HG03139 (cell line): ENCODE results near the gene NUBPL.
"Not testable (repeated sequence)": the region's sequence is repeated elsewhere in the genome, so short reads cannot be mapped to it uniquely, and the experiment has no call there.

Experiments
- ATAC-seq: cut with Tn5 transposase; IDR thresholded peaks from one replicate; pipeline ENCODE4 v1.9.1; 2021; ENCODE audit not compliant: unreplicated experiment

The NUBPL gene

GRCh38 chr14:31672709-31673108 is 111.5 kb downstream of the NUBPL start:
- no peak for ATAC-seq

GRCh38 chr14:31677052-31677451 is 115.8 kb downstream of the NUBPL start:
- no peak for ATAC-seq

- ATAC-seq, result no peak
Observed at GRCh38 chr14:31677630-31678029, 116.4 kb downstream of the NUBPL start.

- ATAC-seq, result no peak
Observed at GRCh38 chr14:31678421-31679249, 117.4 kb downstream of the NUBPL start.

- ATAC-seq, result no peak
Observed at GRCh38 chr14:31682768-31683167, 121.6 kb downstream of the NUBPL start.

GRCh38 chr14:31687726-31688125 is 126.5 kb downstream of the NUBPL start:
- no peak for ATAC-seq

GRCh38 chr14:31690056-31690455 is 128.9 kb downstream of the NUBPL start:
- no peak for ATAC-seq

GRCh38 chr14:31692376-31692781 is 131.2 kb downstream of the NUBPL start:
- no peak for ATAC-seq

- no peak for ATAC-seq
Observed at GRCh38 chr14:31696378-31696777, 135.2 kb downstream of the NUBPL start.

- ATAC-seq, result no peak
Observed at GRCh38 chr14:31699809-31700208, 138.6 kb downstream of the NUBPL start.

GRCh38 chr14:31700282-31701074 is 139.3 kb downstream of the NUBPL start:
- no peak for ATAC-seq

- ATAC-seq, result no peak
Observed at GRCh38 chr14:31702130-31702529, 140.9 kb downstream of the NUBPL start.

GRCh38 chr14:31703056-31703455 is 141.9 kb downstream of the NUBPL start:
- ATAC-seq, result no peak

GRCh38 chr14:31705731-31706130 is 144.5 kb downstream of the NUBPL start:
- ATAC-seq, result no peak

- not testable (repeated sequence) for ATAC-seq
Observed at GRCh38 chr14:31708661-31709060, 147.5 kb downstream of the NUBPL start.

- ATAC-seq, result no peak
Observed at GRCh38 chr14:31712244-31713127, 151.3 kb downstream of the NUBPL start.

- ATAC-seq, result no peak
Observed at GRCh38 chr14:31716208-31716607, 155.0 kb downstream of the NUBPL start.

GRCh38 chr14:31717294-31718085 is 156.3 kb downstream of the NUBPL start:
- no peak for ATAC-seq

GRCh38 chr14:31718585-31718984 is 157.4 kb downstream of the NUBPL start:
- ATAC-seq, result no peak

GRCh38 chr14:31718985-31719384 is 157.8 kb downstream of the NUBPL start:
- ATAC-seq, result no peak
